GM18868 (cell line): ENCODE measurements around the gene WSCD2.

Experiments
- ATAC-seq: cut with Tn5 transposase; IDR thresholded peaks from one replicate; pipeline ENCODE4 v1.9.1; 2021; ENCODE audit warnings: mild to moderate bottlenecking, moderate library complexity; ENCODE audit not compliant: unreplicated experiment

Gene WSCD2

GRCh38 chr12:108126990-108127501 is 2.0 kb upstream of the WSCD2 start:
- ATAC-seq: no peak

GRCh38 chr12:108127654-108128053 is 1.4 kb upstream of the WSCD2 start:
- ATAC-seq: no peak

GRCh38 chr12:108128221-108129016 is 669 bp upstream of the WSCD2 start:
- ATAC-seq: no peak

GRCh38 chr12:108131035-108131434 is 1.9 kb downstream of the WSCD2 start:
- no peak for ATAC-seq

DNA sequence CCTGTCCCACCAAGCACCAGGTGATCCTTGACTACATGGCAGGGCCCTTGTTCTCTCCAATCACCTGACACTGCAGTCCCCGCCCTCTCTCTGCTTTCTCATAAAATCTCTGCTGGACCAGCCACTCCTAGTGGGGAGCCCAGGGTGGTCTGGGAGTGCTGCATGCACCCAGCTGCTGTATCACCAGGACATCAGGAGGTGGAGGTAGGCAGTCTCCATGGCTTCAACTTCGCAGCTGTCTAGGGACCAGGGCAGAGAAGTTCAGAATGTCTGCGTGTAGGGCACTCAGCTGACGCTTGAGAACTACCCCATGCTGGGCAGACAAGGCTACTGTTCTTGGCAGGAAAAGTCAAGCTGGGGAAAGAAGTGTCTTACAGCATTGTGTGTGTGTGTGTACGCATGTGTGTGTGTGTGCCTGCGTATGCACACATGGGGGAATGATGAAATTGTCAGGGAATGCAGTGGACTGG is 2.6 kb downstream of the WSCD2 start:
- ATAC-seq: no peak

DNA sequence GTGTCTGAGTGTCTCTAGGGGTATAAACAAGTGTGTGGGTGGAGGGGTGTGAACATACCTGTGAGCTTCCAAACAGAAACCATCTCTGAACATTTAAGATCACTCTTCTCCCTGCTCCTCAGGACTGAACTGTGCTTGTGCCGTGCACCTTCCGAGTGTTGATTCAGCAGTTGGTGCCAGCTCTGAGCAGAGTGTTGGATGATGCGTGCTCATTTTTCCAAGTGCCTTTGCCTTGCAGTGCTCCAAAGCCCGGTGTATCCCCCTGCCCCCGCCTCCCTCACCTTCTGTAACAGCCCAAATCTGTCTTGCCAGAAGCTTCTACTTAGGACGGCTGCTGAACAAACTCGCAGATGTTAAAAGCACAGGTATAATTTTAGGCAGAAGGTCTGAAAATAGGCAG is 4.4 kb downstream of the WSCD2 start:
- no peak for ATAC-seq

- no peak for ATAC-seq
Measured at GRCh38 chr12:108134744-108135143, 5.7 kb downstream of the WSCD2 start.

GRCh38 chr12:108135627-108136026 is 6.5 kb downstream of the WSCD2 start:
- ATAC-seq: no peak

DNA sequence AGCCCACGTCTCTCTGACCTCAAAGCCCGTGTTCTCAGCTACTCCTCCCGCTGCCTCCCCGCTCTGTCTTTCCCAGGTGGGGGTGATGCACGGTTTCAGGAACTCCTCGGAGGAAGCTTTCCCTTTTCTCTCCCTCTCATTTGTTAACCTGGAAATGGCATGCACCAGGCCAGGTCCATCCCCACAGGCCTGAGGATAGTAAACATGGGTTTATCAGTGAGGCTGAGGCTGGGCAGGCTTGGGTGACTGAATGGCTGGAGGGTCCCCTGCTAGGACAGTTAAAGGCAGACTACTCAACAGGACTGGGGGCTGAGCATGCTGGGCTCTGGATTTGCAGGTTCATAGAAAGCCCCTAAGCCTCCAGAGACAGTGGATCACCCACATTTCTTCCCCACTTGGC is 7.6 kb downstream of the WSCD2 start:
- ATAC-seq: no peak

DNA sequence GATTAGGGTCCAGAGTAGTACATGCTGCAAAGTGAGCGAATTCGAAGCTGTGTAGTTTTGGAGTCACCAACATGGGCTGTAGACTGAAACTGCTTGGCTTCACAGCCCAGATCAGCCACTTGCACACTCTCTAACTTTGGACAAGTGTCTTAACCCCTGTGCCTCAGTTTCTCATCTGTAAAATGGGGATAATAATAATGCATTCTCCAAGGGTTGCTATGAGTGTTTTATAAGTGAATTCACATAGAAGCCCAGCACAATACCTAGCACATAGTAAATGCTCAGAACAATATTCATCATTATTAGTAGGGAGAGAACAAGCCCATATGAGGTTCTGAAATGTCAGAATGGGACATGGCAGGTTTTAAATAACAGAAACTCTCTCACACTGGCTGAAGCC is 10.4 kb downstream of the WSCD2 start:
- ATAC-seq: no peak

- no peak for ATAC-seq
Measured at GRCh38 chr12:108140501-108140900, 11.4 kb downstream of the WSCD2 start.

DNA sequence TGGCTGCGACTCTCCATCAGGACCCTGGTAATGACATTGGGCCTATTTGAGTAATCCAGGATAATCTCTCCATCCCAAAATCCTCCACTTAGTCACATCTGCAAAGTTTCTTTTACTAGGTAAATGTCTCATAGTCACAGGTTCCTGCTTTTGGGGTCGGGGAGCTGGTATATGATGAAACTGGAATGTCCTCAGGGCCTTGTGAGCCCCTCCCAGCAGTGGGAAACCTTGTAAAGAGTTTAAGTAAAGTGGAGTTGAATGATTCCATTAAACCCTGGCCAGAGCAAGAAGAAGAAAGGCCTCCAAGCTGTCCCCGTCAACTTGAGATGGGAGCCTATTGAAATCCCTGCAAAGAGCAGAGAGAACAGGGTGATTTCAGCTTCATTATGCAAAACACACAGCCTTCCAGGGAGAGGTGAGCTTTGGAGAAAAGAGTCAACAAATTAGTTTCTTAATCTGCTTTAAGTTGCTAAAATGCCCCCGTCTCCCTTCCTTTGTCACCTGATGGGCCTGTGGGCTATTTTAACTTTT is 12.6 kb downstream of the WSCD2 start:
- no peak for ATAC-seq

DNA sequence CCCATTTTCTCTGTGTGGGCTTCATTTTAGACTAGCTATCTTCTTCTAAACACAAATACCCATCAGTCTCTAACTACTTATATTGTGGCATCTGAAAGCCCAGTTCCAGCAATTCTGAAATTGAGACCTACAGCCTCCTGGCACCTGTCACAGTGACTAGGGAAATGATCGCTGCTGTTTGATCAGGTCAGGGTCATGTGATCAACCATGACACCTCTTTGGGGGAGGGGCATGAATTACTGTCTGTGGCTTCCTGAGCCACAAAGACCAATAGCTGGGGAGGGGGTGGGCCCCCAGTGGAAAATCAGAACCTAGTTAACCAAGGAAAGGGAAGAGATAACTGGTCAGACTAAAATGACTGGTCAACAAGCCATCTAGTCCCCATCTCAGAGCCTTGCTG is 14.1 kb downstream of the WSCD2 start:
- no peak for ATAC-seq

GRCh38 chr12:108144080-108144479 is 15.0 kb downstream of the WSCD2 start:
- ATAC-seq: no peak

- ATAC-seq: no peak
Measured at GRCh38 chr12:108145011-108145410, 15.9 kb downstream of the WSCD2 start.

DNA sequence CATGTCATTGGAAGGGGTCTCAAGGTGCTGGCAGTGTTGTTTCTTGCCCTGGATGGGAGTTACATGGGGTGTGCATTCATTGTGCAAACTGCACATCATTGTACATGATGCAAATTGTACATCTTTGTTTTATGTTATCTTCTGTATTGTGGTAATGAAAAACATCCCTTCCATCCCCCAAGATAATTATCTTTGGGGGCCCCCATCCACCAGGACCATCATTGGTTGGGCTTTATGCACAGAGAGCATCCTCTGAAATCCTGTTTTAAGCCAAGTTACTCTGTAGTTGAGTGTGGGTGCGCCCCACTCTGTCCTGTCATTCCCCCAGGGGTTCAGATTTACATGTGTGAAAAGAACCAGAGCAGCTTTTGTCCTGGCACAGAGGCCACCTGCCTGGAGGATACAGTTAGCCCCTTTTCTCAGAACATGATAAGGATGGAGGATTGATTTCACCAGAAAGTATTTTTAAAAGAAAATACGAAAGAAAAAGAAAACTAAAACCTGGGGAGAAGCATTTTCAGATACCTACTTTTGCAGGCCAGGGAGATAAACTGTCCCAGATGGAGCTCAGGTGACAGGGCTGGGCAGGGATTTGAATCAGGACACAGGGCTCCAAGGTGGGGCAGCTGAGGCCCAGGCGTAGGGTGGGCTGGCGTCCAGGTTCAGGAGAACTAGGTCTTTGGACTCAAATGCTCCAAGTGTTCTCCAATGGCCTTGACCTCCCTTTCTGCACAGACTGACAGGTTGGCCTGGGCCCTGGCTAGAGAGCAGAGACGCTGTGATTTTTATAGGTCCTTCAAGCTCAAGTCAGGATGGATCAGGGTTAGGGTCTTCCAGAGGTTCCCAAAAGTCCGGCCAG is 17.2 kb downstream of the WSCD2 start:
- ATAC-seq: no peak

DNA sequence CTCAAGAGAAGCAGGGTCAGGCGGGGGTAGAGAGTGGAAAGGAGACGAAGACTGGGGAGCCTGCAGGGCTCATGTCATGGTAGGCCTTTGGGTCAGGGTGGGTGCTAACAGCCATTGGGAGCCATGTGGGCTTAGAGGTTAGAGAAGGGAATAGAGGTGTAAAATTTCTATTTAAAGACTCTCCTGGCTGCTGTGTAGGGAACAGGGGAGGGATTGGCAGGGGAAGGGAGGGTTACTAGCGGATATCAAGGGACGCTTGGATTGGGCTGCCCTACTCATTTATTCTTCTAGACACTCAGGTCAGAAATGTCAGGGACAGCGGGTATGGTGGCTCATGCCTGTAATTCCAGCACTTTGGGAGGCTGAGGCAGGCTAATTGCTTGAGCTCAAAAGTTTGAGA is 18.2 kb downstream of the WSCD2 start:
- no peak for ATAC-seq

DNA sequence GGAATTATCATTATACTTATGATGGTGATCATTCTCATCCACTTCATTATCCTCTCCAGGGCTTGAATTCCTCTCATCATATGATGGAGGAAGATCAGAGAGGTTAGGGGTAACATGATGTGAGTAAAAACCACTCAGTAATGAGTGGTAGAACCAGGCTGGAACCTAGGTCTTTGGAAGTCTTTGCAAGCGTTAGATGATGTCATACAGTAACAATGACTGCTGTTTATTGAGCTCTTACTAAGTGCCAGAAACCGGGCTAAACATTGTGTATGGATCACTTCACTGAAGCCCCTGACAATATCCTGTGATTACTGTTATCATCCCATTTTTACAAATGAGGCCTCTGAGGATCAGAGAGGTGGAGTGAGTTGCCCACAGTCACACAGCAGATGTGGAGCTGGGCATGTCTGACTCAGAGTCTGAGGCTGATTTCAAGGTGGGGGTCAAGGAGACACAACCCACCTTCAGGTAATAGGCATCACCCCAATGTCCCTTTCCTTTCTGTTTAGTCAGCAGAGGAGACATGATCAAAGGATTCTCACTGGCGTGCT is 19.5 kb downstream of the WSCD2 start:
- no peak for ATAC-seq

GRCh38 chr12:108150436-108150835 is 21.3 kb downstream of the WSCD2 start:
- no peak for ATAC-seq

GRCh38 chr12:108151533-108152169 is 22.6 kb downstream of the WSCD2 start:
- no peak for ATAC-seq

- ATAC-seq: no peak
Measured at GRCh38 chr12:108152170-108152538, 23.1 kb downstream of the WSCD2 start.
